HepG2 (cell line): ENCODE measurements around the gene ALDOA. TPM values are rescaled to one million over a fixed set of nuclear protein-coding genes. Genes with fewer than 3 reads are reported as not detected.

ENCODE experiments used
- ARHGAP35 ChIP-seq: sonication (generic); formaldehyde crosslinking; IDR thresholded peaks from 2 replicates; pipeline ENCODE4 v1.9.0; 2022; ENCODE audit warnings: mild to moderate bottlenecking, inconsistent platforms, moderate library complexity, missing genetic modification reagents, borderline replicate concordance
- FOXC1 ChIP-seq: sonication (generic); formaldehyde crosslinking; IDR thresholded peaks from 2 replicates; pipeline ENCODE4 v1.8.0; 2022; ENCODE audit warnings: mild to moderate bottlenecking, missing genetic modification reagents, borderline replicate concordance
- FOXO1 ChIP-seq: sonication (generic); formaldehyde crosslinking; IDR thresholded peaks from 2 replicates; pipeline ENCODE4 v1.4.0; 2020; ENCODE audit warnings: missing genetic modification reagents
- HBP1 ChIP-seq: IDR thresholded peaks from 2 replicates; pipeline ENCODE4 v1.6.1; 2016; ENCODE audit warnings: low read depth, control low read depth
- MLLT10 ChIP-seq: sonication (generic); formaldehyde crosslinking; IDR thresholded peaks from 2 replicates; pipeline ENCODE4 v1.4.0; 2020; ENCODE audit warnings: missing genetic modification reagents
- MTA1 ChIP-seq: sonication (generic); formaldehyde crosslinking; IDR thresholded peaks from 2 replicates; pipeline ENCODE4 v1.4.0; 2020; ENCODE audit warnings: missing genetic modification reagents, mild to moderate bottlenecking, borderline replicate concordance
- SIX4 ChIP-seq: sonication (generic); formaldehyde crosslinking; IDR thresholded peaks from 2 replicates; pipeline ENCODE4 v1.4.0; 2020; ENCODE audit warnings: missing genetic modification reagents
- STAG1 ChIP-seq: sonication (generic); formaldehyde crosslinking; IDR thresholded peaks from 2 replicates; pipeline ENCODE4 v1.4.0; 2020; ENCODE audit warnings: missing genetic modification reagents
- TRIM24 ChIP-seq: sonication (generic); formaldehyde crosslinking; IDR thresholded peaks from 2 replicates; pipeline ENCODE4 v1.8.0; 2022; ENCODE audit warnings: mild to moderate bottlenecking, missing genetic modification reagents
- ZBTB14 ChIP-seq: sonication (generic); formaldehyde crosslinking; IDR thresholded peaks from 2 replicates; pipeline ENCODE4 v1.4.0; 2020; ENCODE audit warnings: missing genetic modification reagents
- ZNF224 ChIP-seq: sonication (generic); formaldehyde crosslinking; IDR thresholded peaks from 2 replicates; pipeline ENCODE4 v1.5.0; 2020; ENCODE audit warnings: mild to moderate bottlenecking, missing genetic modification reagents
- ZNF318 ChIP-seq: sonication (generic); formaldehyde crosslinking; IDR thresholded peaks from 2 replicates; pipeline ENCODE4 v1.4.0; 2020; ENCODE audit warnings: mild to moderate bottlenecking, missing genetic modification reagents
- ZNF431 ChIP-seq: sonication (generic); formaldehyde crosslinking; IDR thresholded peaks from 2 replicates; pipeline ENCODE4 v1.9.0; 2022; ENCODE audit warnings: missing genetic modification reagents, low read depth, mild to moderate bottlenecking, borderline replicate concordance
- ZNF512 ChIP-seq: sonication (generic); formaldehyde crosslinking; IDR thresholded peaks from 2 replicates; pipeline ENCODE4 v1.4.0; 2020; ENCODE audit warnings: mild to moderate bottlenecking, missing genetic modification reagents
- ZNF570 ChIP-seq: sonication (generic); formaldehyde crosslinking; IDR thresholded peaks from 2 replicates; pipeline ENCODE4 v1.4.0; 2020; ENCODE audit warnings: mild to moderate bottlenecking, missing genetic modification reagents, borderline replicate concordance
- ZNF782 ChIP-seq: sonication (generic); formaldehyde crosslinking; IDR thresholded peaks from 2 replicates; pipeline ENCODE4 v1.4.0; 2020; ENCODE audit warnings: missing genetic modification reagents, mild to moderate bottlenecking, borderline replicate concordance
- polyA plus RNA-seq, 8 experiments: library from polyadenylated mRNA; depleted of rRNA in 3 of 8; stranded (reverse) in 7 of 8; unstranded in 1 of 8; fragments of >200 nt; fragmentation: Illumina TruSeq in 4 of 8; extraction: Trizol in 4 of 8; gene quantifications; 2 replicates each; pipeline versions ENCODE4 v1.2.1 to v1.2.3, GENCODE V29; 2011 to 2016; ENCODE audit warnings: low read depth in 4 of 8, missing spikeins in 1 of 8, mixed read lengths in 1 of 8; ENCODE audit not compliant: insufficient read depth in 1 of 8
- total RNA-seq, 5 experiments: library from RNA; depleted of rRNA; stranded (reverse); fragments of >200 nt; fragmentation: Illumina TruSeq; extraction: Trizol; gene quantifications; 2 replicates each; pipeline ENCODE4 v1.2.3, GENCODE V29; 2016; ENCODE audit warnings: low read depth in 1 of 5

Gene ALDOA
- total and polyA plus RNA-seq, 2 of the 13 experiments (the other 11 are each of a cell fraction or from before 2014, with no cell fraction given) = 925 to 1,884 TPM

- TF ChIP-seq ZBTB14 (CRISPR knock-in tag) (peak; percentile 31; the same call in 1 of the 2 replicates), ZNF318 (CRISPR knock-in tag) (no peak), STAG1 (CRISPR knock-in tag) (peak; percentile 7; the same call in 1 of the 2 replicates), HBP1 (CRISPR knock-in tag) (peak; percentile 67; the same call in 1 of the 2 replicates), MLLT10 (CRISPR knock-in tag) (no peak), MTA1 (CRISPR knock-in tag) (no peak), ZNF431 (no peak), ZNF570 (no peak), FOXC1 (CRISPR knock-in tag) (no peak; the same call in 1 of the 2 replicates), ZNF224 (CRISPR knock-in tag) (no peak), ARHGAP35 (CRISPR knock-in tag) (peak; percentile 5; the same call in 1 of the 2 replicates), TRIM24 (no peak), ZNF512 (CRISPR knock-in tag) (no peak), FOXO1 (CRISPR knock-in tag) (no peak), SIX4 (CRISPR knock-in tag) (no peak), ZNF782 (CRISPR knock-in tag) (no peak)
Measured at GRCh38 chr16:30075503-30076275, 10.1 kb downstream of the ALDOA start, which contains the start of gene PPP4C (continued).
